ENCODE data around the gene ABI3BP.

Gene ABI3BP

DNA sequence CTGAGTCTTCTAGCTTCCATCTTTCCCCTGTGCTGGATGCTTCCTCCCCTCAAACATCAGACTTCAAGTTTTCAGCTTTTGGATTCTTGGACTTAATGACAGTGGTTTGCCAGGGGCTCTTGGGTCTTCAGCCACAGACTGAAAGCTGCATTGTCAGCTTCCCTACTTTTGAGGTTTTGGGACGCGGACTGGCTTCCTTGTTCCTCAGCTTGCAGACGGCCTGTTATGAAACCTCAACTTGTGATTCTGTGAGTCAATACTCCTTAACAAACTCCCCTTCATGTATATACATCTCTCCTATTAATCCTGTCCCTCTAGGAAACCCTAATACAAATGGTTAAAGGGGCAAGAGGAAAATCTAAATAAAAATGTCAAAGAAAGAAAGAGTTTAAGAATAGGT is 100.1 kb downstream of the ABI3BP start:
- peak in 1 of 10 donors; percentile 3 for DNase-seq
- intact Hi-C loops (cut with DNase I): no loop called here

DNA sequence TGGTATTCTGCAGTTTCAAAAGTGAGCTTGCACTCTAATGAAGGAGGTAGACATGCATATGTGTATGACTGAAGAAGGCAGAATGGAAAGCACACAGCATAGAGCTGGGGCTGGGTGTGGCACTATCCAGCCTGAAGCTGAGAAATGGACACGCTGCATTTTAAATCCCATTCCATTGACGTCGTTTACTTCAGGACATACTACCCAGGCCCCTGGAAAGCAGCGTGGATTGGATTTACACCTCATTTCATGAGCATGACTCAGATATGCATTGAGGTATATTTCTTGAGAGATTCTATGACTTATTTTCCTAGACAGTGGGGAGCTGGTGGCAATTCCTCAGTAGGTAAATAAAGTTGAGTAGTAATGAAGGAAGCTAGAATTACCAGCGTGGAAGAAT is 101.4 kb downstream of the ABI3BP start:
- intact Hi-C loops (cut with DNase I): no loop called here
- DNase-seq: no peak

DNA sequence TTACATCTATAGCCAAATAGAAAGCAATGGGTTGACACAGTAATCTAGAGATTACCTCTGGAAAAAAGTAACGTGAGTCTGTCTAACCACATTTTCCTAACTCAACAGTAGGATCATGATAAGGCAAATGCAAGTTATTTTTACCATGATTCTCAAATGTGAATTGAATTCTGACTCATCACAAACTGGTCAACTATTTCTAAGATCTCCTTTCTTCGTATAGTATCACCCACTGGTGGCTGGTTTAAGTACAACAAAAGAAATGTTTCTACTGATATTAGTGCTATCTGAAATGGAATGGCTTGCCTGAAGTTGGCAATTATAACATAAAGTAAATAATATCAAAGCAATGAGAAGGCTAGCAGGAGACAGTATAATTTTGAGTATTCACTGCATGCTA is 102.2 kb downstream of the ABI3BP start:
- intact Hi-C loops (cut with DNase I): no loop called here
- no peak for DNase-seq

DNA sequence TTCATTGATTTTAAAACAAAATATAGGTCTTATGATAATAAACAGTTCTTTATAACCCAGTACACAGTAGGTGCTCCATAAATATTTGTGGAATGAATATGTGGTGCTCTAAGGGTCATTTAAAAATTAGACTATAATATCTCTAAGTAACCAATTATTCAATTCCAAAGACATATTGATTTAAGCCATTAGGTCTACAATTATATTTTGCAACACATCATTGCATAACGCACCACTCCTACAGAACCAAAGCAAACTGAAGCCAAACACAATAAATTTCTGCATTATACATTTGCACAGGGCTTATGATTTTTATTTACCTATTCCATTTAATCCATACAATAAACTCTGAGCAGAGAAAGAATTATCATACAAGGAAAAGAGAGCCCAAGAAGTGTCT is 104.3 kb downstream of the ABI3BP start:
- intact Hi-C loops (cut with DNase I): no loop called here
- no peak for DNase-seq

DNA sequence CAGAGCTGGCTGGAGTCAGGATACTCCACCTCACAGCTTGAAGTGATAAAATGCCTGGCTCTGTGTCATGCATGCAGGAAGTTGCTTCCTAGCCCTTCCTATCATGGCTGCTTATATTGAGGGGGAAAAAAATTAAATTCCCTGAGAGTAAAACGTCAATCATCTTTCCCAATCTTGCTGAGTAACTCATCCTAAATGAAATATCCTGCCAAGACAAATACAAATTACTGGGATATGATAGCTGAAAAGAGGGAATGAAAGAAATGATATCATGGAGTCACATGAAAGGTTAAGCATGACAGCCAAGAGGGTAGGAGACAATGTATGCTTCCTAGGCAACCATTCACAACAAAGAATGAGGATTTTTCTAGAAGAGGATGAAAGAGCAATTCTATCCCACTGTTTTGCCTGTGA is 110.6 kb downstream of the ABI3BP start:
- intact Hi-C loops (cut with DNase I): no loop called here

DNA sequence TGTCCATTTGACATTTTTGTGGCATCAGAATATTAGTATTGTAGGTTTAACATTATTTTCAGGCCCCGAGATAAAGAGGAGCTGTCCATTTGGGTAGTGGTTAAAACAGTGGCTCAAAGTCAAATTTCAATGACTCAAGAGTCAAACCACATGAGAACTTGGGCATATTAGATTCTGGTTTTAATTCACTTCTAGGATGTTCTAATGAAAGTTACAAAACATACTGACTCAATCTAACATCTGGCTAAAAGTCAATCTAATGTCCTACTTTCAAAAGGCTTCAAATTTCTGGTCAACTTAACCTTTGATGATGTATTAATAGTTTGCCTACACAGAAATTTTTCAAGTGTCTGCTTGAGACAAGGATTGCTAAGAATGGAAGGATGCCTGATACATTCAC is 112.4 kb downstream of the ABI3BP start:
- intact Hi-C loops (cut with DNase I): no loop called here

More for the DNA sequence above, 110.6 kb downstream of the ABI3BP start:
- DNase-seq: no peak

DNA sequence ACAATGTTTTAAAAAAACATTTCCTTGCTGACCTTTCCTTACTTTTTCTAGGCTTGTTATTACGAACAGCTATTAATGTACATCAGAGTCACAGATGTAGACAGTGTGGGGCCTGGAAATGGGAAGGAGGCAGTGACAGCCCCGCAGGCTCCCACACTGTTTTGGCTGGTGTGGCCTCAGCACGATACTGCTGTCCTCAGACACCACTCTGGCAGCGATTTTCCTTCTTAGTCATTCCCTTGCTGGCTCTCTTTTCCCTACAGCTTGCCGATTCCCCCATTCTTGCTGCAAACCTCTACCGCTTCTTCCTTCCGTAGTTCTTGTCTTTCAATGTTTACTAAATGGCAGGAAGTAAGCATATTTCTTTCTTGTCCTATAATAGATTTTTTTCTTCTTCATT is 113.1 kb downstream of the ABI3BP start:
- no peak for DNase-seq
- intact Hi-C loops (cut with DNase I): no loop called here

More for the DNA sequence above, 112.4 kb downstream of the ABI3BP start:
- DNase-seq: no peak

DNA sequence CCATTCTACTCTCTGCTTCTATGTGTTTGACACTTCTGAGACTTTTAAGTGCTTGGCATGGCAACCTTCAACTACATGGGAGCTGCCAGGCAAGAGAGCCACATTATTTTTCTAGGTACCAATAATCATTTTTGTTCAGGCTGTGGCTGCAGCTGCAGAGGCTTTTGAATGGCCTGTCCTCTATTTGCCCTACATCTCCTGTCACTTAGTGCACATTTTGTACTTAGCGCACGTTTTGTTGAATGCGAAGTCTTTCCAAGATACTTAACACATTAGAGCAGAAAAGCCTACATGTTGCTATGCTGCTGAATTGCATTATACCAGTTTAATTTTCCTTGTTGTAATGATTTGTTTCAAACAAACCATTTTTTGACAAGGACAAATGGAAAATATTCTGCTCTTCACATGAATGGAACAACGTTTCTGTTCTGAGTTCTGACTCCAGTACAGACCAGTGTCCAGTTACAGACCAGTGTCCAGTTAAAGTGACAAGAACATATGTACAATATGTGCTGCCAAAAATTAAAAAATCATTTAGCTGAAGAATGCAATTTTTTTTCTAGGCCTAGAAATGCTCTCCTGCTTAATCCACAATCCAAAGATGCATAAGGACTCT is 113.9 kb downstream of the ABI3BP start:
- intact Hi-C loops (cut with DNase I): no loop called here
- DNase-seq: no peak

DNA sequence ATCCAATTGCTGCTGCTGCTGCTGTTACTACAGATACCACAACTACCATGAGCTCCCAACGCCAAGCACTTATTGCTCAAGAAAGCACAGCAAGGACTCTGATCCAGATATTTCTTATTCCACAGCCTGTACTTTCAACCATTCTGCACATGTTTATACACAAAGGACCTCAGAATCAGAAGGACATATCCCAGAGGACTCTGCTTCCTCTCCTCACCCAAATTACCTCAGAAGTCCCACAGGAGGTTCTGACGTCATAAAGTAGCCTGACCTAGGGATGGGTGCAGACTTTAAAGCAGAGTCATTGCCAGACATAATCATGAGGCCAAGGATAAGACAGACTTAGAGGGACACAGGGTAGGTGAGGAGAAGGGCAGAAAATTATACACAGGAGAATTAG is 115.9 kb downstream of the ABI3BP start:
- intact Hi-C loops (cut with DNase I): no loop called here
- DNase-seq: no peak

DNA sequence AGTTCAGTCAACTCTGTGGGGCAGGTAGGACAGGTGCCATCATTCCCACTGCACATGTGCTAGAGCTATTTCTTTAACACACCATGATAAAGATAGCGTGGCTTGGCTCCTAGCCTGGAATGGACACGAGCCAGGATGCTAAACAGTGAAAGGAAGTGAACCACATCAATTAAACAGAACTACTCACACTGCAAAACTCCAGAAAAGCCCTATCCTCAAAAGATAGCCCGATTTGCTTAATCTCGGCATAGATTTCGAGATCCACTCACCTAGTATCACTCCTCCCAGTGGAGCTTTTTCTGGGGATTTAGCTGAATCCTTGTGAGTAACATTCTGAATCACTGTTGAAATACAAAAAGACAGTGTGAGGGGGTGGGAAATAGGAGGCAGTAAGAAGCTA is 118.0 kb downstream of the ABI3BP start:
- DNase-seq: peak in 1 of 10 donors; percentile 8
- intact Hi-C loops (cut with DNase I): no loop called here

DNA sequence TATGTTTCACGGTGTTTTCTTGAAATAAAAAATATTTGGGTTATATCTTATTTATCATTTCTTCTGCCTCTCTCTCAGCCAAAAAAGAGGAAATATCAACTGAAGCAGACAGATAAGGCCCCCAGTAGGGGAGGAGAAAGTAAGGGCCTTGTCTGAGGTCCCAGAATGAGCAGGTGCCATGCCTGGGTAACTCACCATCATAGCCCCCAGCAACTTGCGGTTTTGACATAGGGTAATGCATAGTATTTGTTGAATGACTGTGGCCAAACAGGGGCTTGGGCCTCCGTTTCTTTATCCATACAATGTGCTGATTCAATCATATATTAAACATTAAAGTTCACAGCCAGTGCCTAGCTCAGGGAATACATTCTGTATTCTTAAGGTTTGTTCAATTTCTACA is 119.6 kb downstream of the ABI3BP start:
- DNase-seq: no peak
- intact Hi-C loops (cut with DNase I): no loop called here

DNA sequence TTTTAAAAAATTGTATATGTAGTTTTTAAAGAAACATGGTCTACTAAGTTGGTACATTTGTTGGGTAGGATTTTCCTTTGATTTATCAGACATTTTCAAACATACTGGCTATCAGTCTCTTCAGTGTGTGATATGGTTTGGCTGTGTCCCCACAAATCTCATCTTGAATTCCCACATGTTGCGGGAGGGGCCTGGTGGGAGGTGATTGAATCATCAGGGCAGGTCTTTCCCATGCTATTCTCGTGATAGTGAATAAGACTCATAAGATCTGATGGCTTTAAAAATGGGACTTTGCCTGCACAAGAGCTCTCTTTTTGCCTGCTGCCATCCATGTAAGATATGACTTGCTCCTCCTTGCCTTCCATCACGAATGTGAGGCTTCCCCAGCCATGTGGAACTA is 121.9 kb downstream of the ABI3BP start:
- DNase-seq: no peak
- intact Hi-C loops (cut with DNase I): no loop called here

DNA sequence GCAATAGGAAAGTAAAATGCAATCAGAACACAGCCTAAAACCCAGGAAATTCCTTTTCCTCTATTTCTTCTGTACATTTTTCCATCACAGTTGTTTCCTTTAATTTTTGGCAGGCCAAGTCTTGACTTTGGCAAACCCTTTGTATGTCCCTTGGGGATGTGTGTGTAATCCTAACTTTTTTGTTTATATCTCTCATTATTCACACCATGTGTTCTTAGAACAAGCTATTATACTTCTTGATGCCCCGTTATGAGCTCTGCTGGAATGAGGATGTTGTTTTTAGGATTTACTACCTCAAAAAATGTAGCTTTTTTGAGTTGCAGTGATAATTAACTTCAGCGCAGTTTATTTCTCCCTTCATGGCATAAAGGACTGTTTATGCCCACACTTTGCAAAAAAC is 123.4 kb downstream of the ABI3BP start:
- no peak for DNase-seq
- intact Hi-C loops (cut with DNase I): no loop called here

DNA sequence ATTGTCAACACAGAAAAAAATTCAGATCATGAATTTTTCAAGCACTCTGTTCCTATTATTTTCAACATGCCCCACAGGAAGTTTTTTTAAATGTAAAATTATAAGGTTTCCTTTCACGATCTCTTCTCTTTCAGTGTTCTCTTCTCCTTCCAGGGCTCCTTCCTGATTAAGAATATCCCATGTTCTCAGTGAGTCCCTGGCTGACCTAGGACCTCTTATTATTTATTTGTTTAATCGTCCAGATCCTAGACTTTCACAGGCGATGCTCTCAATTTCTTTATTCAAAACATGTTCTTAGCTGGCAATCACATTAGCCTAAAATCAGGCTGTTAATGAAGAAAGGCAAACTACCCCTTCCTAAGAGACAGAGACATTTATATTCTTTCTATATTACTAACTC is 124.3 kb downstream of the ABI3BP start:
- intact Hi-C loops (cut with DNase I): no loop called here
- DNase-seq: no peak

DNA sequence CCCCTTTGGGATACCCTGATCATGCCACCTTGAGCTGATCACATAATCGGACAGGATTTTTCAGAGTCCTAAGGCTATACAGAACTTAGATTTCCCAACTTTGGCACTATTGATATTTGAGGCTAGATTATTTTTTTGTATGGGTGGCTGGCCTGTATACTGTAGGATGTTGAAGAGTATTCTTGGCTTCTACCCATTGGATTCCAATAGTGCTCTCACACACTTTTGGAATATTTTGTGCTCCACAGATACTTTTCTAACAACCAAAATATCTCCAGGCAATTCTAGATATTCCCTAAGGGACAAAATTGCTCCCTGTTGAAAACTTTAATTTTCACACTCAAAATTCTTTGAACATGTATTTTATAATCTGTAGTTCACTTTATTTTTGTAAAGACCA is 125.1 kb downstream of the ABI3BP start:
- intact Hi-C loops (cut with DNase I): no loop called here
- DNase-seq: no peak

DNA sequence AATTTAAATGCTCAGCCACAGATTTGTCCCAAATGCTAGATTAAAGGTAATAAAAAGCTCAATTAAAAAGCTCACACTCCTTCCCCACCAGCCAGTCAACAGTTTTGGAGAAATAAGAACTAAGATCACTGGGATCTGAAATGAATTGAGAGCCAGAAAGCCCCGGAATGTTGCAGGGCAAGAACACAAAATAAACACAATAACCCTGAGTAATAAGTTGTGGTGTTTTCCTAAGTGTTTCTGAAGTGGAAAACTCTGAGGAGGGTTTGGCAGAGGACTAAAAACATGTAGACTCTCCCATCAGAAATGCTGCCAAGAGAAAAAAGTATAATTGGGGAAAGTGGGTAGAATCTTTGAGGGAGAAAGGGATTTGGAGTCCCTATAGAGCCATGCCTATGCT is 127.8 kb downstream of the ABI3BP start:
- intact Hi-C loops (cut with DNase I): no loop called here
- no peak for DNase-seq

DNA sequence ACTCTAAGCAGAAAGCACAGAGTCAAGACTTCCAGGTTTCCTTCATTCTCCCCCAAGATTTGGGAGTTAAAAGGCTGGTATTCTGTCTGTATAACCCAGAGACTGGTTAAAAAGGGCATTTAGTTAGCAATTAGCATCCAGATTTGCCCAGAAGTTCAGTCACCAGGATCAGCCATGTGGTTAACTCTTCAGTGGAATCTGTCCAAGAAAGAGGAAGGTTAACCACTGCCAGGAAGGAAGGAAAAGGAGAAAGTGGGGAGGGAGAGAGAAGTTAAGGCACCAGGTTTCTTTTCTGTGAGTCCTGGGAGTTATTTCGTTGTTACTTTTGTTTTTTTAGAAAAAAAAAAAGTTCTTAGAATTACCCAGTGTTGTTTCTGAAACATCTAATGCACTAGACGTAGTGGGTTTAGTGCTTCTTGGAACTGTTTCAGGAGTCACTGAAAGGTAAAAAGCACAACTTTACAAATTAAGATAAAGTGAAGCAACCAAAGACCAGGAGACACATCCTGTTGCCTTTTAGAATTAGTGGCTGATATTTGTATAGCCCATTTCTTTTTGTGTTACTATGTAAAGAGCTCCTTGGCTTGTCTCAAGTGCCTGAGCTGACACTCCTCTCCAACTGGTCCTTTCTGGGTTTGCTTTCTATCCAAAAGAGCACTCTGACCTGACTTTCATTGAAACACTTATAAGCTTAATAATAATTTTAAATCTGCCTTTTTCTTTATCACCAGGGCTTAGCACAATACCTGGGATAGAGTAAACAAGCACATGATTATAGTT is 128.6 kb downstream of the ABI3BP start:
- DNase-seq: no peak
- intact Hi-C loops (cut with DNase I): no loop called here

DNA sequence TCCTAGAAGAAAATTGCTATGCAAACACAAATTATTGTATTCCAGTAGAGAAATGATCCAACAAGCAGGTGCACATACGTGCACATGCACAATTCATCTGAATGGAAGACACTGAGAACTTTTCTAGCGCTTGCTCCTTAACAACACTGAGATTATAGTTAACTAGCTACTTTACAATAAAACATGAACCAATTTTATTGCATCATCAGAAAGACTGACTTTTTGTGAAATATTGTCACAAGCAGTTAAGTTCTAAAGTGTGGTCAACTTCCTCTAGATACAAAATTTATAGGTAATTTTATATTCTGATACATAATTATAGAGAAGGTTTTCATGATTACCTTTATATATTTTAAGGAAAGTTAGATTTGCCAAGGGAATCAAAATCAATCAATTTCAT is 135.4 kb downstream of the ABI3BP start:
- DNase-seq: no peak
- intact Hi-C loops (cut with DNase I): no loop called here

DNA sequence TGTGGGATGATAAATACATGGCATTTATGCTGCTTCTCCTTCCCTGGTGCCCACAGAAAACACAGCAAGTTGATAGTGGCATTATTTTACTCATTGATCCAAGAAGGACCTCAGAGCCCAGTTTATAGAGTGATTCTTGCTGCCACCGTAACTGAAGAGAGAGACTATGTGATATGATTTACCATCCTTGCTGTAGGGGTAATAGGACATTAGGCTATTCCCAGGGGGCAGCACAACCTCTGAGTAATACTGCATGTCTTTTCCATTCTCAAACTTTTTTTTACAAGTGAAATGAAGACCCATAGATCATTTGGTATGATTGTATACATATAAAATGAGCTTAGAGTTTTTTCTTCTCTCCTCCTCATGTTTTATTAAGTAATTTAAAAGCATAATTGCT is 136.4 kb downstream of the ABI3BP start:
- DNase-seq: no peak
- intact Hi-C loops (cut with DNase I): no loop called here

DNA sequence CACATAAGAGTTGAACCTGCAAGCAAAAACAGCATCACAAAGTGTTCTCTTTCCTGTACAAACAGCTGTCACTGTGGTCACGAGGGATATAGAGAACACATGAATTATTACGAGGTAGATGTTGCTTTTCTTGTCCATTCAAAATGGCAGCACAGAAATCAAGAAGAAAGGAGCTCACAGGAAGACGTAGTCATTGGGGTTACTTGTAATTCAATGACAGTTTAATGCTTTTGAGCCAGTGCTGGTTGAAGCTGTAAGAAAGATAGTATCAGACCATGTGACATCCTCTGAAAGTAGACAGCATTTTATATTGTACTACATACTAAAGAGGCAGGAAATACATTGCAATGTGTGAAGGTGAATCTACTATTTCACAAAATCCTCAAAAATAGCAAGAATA is 140.4 kb downstream of the ABI3BP start:
- intact Hi-C loops (cut with DNase I): no loop called here

DNA sequence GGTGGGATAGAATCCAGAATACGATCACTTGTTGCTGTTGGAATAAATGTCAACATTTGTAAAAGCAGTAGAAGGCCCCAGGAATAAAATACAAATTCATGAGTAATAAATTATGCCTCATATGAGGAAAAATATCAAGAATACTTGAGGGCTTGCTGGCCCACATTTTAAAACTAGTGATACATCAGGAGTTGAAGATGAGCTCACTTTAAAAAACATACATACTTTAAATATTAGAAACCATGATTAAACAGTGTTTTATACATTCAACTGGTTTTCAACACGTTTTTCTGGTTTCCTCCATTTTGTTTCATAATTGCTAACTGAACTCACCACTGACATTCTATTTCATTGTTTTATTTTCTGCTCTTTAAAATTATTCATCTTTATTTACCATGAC is 142.5 kb downstream of the ABI3BP start:
- intact Hi-C loops (cut with DNase I): no loop called here
- DNase-seq: no peak

More for the DNA sequence above, 140.4 kb downstream of the ABI3BP start:
- no peak for DNase-seq

DNA sequence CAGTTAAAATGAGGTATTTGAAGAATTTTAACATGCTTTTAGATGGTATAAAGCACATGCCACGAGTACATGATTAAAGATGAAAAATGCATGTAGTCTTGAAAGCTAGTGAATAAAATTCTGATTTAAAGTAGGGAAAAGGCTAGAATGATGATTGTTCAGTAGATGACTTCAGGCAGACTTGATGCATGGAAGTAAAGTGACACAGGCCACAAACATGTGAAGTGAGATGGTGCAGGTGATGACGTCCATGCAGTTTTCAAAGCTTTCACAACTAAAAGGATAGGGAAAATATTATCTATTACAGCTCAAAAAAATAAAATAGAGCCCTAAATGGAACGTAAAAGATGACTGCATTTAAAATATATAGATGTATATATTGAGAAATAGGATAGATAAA is 143.1 kb downstream of the ABI3BP start:
- DNase-seq: no peak
- intact Hi-C loops (cut with DNase I): no loop called here

All from posterior cingulate gyrus (tissue), 11 donors.